KG1 (cell line): ENCODE data around the gene PCCA.
A peak's percentile ranks its signal among the peaks of the same experiment; 100 is the strongest.
"Not testable (repeated sequence)": the region's sequence is repeated elsewhere in the genome, so short reads cannot be mapped to it uniquely, and the experiment has no call there.

ENCODE experiments used
- DNase-seq: peaks from one replicate; lab custom pipeline; 2025; lab: John Stamatoyannopoulos, UW

The PCCA gene

GRCh38 chr13:100510208-100510957 is 421.5 kb downstream of the PCCA start:
- DNase-seq, result no peak

DNA sequence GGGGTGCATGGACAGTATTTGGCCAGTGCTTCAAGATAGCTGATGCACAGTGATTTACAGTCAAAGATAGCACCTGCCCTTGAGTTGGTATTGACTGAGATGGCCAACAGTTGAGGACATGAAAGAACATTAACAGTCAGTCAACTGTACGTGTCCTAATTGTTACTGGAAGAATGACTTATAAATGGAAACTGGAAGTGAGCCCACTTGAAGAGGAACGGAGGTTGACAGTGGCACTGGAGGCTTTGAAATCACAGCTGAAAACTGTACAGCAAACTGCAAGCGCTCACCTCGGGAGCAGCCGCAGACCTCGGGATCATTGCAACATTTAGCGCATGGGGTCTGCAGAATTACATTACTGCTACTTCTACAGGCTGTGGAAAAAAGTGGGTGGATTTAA is 422.6 kb downstream of the PCCA start:
- DNase-seq, result no peak

DNA sequence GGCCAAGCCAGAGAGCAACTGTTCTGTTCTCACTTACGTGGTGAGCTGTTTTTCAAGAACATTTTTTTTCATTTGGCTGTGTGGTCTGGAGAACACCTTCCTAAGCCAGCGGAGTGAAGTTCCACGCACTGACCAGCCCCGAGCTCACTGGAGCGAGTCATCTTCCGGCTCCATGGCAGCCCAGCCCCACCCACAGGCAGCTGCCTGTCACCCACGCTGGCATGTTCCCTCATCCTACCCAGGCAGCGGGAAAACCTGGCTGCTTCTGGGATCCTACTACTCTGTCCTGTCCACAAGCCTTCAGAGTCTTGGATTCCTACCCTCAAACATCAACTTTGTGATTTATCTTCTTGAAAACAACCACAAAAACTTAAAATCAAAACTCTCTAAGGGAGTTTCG is 423.5 kb downstream of the PCCA start:
- DNase-seq, result no peak

GRCh38 chr13:100513171-100513570 is 424.3 kb downstream of the PCCA start:
- no peak for DNase-seq

GRCh38 chr13:100513987-100514670 is 425.2 kb downstream of the PCCA start:
- DNase-seq, result no peak

DNA sequence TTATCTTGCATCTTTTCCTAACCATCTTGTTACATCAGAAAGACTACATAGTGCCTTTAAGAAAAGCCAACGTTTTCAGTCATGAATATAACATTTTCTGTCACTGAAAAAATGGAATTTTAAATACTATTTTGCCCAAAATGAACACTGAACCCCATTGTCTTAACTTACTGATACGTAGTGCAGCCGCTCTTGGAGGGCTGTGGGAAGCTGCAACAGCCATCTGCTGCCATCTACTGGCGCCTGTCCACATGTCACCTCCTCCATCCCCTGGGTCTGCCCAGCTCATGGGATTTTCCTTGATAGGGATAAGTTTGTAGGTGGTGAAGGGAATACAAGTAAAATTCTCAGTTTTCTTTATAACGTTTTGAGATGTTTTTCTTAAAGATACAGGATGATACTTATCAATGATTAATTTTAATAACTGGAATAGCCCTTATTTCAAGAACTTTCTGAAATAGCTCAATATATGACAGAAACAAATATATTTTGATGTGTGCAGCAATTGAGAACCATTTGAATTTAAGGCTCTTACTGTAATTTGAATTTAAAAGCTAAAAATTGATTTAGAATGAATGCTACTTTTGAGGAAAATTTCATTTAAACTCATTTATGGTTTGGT is 426.0 kb downstream of the PCCA start:
- DNase-seq, result peak; percentile 64

- no peak for DNase-seq
Observed at GRCh38 chr13:100515410-100515800, 426.5 kb downstream of the PCCA start.

DNA sequence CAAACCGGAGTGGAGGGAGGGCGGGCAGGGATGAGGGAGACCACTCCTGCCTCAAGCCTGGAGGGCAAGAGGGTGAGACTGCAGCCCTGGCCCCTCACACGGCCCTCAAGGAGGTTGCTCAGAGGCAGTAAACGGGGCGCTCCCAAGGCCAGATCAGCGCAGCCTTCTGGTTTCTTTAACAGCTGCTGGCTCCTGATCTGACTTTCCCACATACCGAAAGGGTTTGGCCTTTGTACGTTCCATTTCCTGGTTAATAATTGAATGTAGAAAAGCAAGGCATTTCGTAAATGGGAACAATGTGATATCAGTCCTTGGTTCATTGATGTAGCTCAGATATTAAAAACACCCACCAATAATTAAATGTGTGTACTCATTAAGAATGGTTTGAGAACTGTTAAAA is 428.2 kb downstream of the PCCA start:
- DNase-seq, result no peak

GRCh38 chr13:100517728-100518127 is 428.8 kb downstream of the PCCA start:
- DNase-seq, result no peak

- no peak for DNase-seq
Observed at GRCh38 chr13:100518394-100519062, 429.6 kb downstream of the PCCA start.

DNA sequence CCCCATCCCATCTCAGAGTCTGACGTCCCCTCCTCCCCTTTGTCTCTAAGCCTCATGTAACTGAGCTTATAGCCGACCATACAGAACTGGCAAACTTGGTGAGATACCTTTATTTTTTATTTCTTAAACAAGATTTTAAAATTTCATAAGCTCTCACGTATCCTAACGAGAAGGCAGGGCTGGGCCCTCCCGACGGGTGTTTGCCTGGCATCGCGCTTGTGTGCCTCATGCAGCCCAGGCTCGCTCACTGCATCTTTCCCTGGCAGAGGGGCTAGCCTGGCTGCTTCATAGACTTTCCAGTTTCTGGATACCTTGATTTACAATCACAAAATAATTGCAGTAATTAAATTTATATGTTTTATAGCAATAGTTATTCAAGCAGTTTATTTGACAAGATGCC is 430.7 kb downstream of the PCCA start:
- DNase-seq, result no peak

DNA sequence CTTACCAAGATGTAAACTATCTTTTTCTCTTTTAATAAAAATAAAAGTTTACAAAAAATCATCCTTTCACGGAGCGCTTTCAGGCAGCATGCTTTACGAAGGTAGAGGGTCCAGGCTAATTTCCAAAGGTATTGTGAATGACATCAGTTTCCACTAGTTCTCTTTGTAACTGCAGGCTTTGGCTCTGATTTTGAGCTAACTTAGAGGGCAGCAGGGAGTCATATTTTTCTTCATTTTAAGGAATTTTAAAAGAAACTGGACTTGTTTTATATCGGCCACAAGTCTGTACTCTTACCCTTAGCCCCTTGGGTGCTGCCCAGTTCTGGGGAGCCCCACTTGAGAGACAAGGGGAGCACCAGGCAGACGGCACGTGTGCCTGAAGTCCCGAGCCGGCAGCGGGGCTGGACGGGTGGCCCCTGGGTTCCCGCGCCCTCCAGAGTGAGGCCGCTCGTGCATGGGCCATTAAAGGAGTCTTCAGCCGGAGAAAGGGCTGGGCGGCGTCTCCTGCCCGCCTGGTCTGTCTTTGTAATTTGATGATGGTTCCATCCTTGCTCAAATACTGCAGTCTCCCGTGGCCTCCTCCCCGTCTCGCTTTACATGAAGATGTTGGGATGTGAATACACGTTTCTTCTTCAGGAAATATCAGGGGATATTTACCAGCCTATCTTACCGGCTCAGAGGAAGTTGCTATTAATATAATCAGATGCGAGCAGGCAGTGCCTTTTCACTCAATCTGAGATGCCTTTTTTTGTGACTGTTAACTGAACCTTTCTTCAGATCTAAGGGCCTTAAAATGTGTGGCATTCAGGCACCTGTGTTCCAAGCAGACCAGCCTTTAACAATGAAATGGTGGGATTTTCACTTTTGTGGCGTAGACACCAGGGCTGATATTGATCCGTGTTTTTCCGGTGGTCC is 432.3 kb downstream of the PCCA start:
- DNase-seq, result no peak

GRCh38 chr13:100521851-100522617 is 433.1 kb downstream of the PCCA start:
- no peak for DNase-seq

- DNase-seq, result no peak
Observed at GRCh38 chr13:100522618-100523309, 433.9 kb downstream of the PCCA start.

- DNase-seq, result no peak
Observed at GRCh38 chr13:100523411-100523810, 434.5 kb downstream of the PCCA start.

- DNase-seq, result no peak
Observed at GRCh38 chr13:100523981-100524386, 435.1 kb downstream of the PCCA start.

DNA sequence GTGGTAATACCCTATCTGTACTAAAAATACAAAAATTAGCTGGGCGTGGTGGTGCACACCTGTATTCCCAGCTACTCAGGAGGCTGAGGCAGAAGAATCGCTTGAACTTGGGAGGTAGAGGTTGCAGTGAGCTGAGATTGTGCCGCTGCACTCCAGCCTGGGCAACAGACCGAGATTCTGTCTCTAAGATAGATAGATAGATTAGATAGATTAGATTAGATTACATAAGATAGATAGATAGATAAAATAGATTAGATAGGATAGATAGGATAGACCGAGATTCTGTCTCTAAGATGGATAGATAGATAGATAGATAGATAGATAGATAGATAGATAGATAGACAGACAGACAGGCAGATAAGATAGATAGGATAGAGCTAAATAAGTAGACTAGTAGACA is 435.8 kb downstream of the PCCA start:
- not testable (repeated sequence) for DNase-seq

DNA sequence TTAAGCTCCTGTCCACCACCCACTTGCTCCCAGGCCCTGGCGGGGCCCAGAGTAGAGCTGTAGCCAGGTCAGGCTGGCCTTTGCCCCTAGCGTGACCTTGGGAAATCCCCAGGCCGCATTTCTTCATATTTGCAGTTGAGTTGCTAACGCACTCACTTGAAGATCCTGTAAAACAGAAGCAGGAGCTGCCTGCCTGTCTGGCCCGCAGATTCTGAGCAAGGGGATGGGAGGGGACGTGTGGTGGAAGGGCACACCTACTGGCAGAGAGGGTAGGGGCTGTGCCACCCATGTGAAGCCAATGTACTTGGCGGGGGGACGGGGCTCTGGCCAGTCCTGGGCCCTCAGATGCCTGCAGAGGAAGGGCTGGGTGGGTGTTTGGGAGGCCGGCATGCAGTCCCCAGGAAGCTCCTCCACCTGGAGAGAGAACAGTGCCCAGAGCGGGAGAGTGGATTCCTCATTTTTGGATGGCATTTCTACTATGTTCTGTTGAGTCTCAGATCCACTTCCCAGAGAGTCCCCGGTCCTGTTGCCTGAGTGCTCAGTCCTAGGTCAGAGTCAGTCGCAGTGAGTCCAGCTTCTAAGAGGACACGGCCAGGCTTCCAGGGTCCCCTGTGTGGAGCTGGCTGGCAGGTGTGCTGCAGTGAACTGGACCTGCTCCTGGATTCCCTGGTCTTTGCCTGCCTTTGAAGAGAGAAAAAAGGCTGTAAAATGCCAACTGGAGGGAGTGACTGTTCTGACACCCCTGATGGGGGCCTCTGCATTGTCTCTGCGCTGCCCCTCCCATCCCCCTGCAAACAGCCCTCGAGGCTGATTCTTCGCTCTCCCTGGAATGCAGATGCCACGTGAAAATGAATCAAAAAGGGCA is 436.8 kb downstream of the PCCA start:
- no peak for DNase-seq

DNA sequence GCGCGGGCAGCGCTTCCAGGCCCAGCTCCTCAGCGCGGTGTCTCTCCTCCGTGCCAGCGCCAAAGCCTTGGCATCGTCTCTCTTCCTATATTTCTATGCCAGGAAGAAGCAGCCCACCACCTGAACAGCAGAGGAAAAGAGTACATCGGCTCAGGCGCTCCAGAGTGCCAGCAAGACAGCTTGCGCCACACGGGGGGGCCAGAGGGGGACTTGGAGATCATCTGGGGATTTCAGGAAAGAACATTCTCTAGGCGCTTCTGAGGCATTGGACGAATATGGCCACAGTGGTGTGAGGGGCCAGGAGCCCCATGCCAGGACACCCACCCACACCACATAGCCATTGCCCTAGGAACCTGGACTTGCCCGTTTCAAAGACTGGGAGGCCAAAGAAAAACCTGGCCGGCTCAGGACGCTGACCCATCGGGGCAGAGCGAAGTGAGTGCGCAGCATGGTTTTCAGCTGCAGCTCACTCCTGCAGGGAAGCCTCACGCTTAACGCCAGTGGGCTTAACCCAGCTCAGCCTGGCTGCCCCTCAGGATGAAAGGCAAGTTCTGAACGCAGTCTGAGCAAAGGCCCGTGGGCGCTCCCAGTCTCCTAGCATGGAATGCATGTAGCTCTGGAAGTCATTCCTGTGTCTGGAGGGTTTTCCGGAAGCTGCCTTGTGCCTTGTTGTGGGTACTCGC is 437.6 kb downstream of the PCCA start:
- DNase-seq, result no peak
